SK-N-SH treated with all-trans-retinoic acid at 6 μM for 48 hours (cell line): ENCODE data around the gene NELFCD.
"Not testable (repeated sequence)": the region's sequence is repeated elsewhere in the genome, so short reads cannot be mapped to it uniquely, and the experiment has no call there.

Source experiments
- GLIS3 ChIP-seq: fragments of 250-450 bp; sonication (Bioruptor Pico); IDR thresholded peaks from 2 replicates; pipeline ENCODE4 v1.5.0; 2020; ENCODE audit warnings: mild to moderate bottlenecking, moderate library complexity
- ISL1 ChIP-seq: fragments of 250-450 bp; sonication (Bioruptor Pico); IDR thresholded peaks from 2 replicates; pipeline ENCODE4 v2.1.2; 2022; ENCODE audit warnings: mild to moderate bottlenecking, moderate library complexity
- RARB ChIP-seq: fragments of 250-450 bp; sonication (Bioruptor Pico); IDR thresholded peaks from 2 replicates; pipeline ENCODE4 v1.8.0; 2021; ENCODE audit warnings: mild to moderate bottlenecking, moderate library complexity
- SNAI2 ChIP-seq: fragments of 250-450 bp; sonication (Bioruptor Pico); IDR thresholded peaks from 2 replicates; pipeline ENCODE4 v1.5.0; 2020; ENCODE audit warnings: mild to moderate bottlenecking, moderate library complexity
- TCF4 ChIP-seq: fragments of 250-450 bp; sonication (Bioruptor Pico); IDR thresholded peaks from 2 replicates; pipeline ENCODE4 v1.8.0; 2021; ENCODE audit warnings: mild to moderate bottlenecking, moderate library complexity, borderline replicate concordance
- TOX ChIP-seq: fragments of 250-450 bp; sonication (Bioruptor Pico); IDR thresholded peaks from 2 replicates; pipeline ENCODE4 v1.8.0; 2021; ENCODE audit warnings: mild to moderate bottlenecking, moderate library complexity, borderline replicate concordance
- TSHZ2 ChIP-seq: fragments of 250-450 bp; sonication (Bioruptor Pico); IDR thresholded peaks from 2 replicates; pipeline ENCODE4 v1.5.0; 2020; ENCODE audit warnings: mild to moderate bottlenecking, moderate library complexity
- ZC3H10 ChIP-seq: fragments of 250-450 bp; sonication (Bioruptor Pico); IDR thresholded peaks from 2 replicates; pipeline ENCODE4 v1.5.1; 2021; ENCODE audit warnings: mild to moderate bottlenecking, moderate library complexity
- ZFP3 ChIP-seq: fragments of 250-450 bp; sonication (Bioruptor Pico); IDR thresholded peaks from 2 replicates; pipeline ENCODE4 v1.5.0; 2020; ENCODE audit warnings: mild to moderate bottlenecking, moderate library complexity
- ZFP30 ChIP-seq: fragments of 450-650 bp; formaldehyde crosslinking; IDR thresholded peaks from 2 replicates; pipeline ENCODE4 v1.5.0; 2022; ENCODE audit warnings: mild to moderate bottlenecking, moderate library complexity
- ZNF70 ChIP-seq: fragments of 450-650 bp; formaldehyde crosslinking; IDR thresholded peaks from 2 replicates; pipeline ENCODE4 v1.5.0; 2020; ENCODE audit warnings: mild to moderate bottlenecking, moderate library complexity
- ZNF8 ChIP-seq: fragments of 450-650 bp; formaldehyde crosslinking; IDR thresholded peaks from 2 replicates; pipeline ENCODE4 v1.5.0; 2020; ENCODE audit warnings: mild to moderate bottlenecking, moderate library complexity
- TF ChIP-seq, protein P1 (sequence below): fragments of 250-450 bp; sonication (Bioruptor Pico); IDR thresholded peaks from 2 replicates; pipeline ENCODE4 v1.8.0; 2020; ENCODE audit warnings: mild to moderate bottlenecking, moderate library complexity, borderline replicate concordance
- TF ChIP-seq, protein P2 (sequence below): fragments of 250-450 bp; sonication (Bioruptor Pico); IDR thresholded peaks from 2 replicates; pipeline ENCODE4 v1.8.0; 2021; ENCODE audit warnings: low read depth, mild to moderate bottlenecking, moderate library complexity, borderline replicate concordance

- TF ChIP-seq GLIS3 (CRISPR knock-in tag); TSHZ2; ZFP3; ZFP30 (CRISPR knock-in tag); TCF4 (CRISPR knock-in tag); SNAI2 (CRISPR knock-in tag); ZC3H10 (CRISPR knock-in tag); ISL1 (CRISPR knock-in tag); ZNF70 (CRISPR knock-in tag); TOX; ZNF8 (CRISPR knock-in tag); RARB (CRISPR knock-in tag): not testable (repeated sequence)
- TF ChIP-seq, protein P1, sequence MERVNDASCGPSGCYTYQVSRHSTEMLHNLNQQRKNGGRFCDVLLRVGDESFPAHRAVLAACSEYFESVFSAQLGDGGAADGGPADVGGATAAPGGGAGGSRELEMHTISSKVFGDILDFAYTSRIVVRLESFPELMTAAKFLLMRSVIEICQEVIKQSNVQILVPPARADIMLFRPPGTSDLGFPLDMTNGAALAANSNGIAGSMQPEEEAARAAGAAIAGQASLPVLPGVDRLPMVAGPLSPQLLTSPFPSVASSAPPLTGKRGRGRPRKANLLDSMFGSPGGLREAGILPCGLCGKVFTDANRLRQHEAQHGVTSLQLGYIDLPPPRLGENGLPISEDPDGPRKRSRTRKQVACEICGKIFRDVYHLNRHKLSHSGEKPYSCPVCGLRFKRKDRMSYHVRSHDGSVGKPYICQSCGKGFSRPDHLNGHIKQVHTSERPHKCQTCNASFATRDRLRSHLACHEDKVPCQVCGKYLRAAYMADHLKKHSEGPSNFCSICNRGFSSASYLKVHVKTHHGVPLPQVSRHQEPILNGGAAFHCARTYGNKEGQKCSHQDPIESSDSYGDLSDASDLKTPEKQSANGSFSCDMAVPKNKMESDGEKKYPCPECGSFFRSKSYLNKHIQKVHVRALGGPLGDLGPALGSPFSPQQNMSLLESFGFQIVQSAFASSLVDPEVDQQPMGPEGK (CRISPR knock-in tag) = not testable (repeated sequence)
- TF ChIP-seq, protein P2, sequence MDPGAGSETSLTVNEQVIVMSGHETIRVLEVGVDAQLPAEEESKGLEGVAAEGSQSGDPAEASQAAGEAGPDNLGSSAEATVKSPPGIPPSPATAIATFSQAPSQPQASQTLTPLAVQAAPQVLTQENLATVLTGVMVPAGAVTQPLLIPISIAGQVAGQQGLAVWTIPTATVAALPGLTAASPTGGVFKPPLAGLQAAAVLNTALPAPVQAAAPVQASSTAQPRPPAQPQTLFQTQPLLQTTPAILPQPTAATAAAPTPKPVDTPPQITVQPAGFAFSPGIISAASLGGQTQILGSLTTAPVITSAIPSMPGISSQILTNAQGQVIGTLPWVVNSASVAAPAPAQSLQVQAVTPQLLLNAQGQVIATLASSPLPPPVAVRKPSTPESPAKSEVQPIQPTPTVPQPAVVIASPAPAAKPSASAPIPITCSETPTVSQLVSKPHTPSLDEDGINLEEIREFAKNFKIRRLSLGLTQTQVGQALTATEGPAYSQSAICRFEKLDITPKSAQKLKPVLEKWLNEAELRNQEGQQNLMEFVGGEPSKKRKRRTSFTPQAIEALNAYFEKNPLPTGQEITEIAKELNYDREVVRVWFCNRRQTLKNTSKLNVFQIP (CRISPR knock-in tag) = not testable (repeated sequence)
Observed at GRCh38 chr20:58947797-58948388, 33.2 kb upstream of the NELFCD start.
